NCI-H1694 treated with DMSO at 0.1 percent for 48 hours (cell line): ENCODE data around the gene TMEM91.
"Not testable (repeated sequence)": the region's sequence is repeated elsewhere in the genome, so short reads cannot be mapped to it uniquely, and the experiment has no call there.

ENCODE experiments used
- DNase-seq: peaks from one replicate; lab custom pipeline; 2025; lab: John Stamatoyannopoulos, UW

TMEM91 gene

GRCh38 chr19:41353466-41354342, 22.6 kb upstream of the TMEM91 start, which contains the start of gene TGFB1:
TSS of gene TGFB1 (minus strand) at chr19:41353922. CDS start at chr19:41353044, 878 bp downstream.
- peak; percentile 34 for DNase-seq

- DNase-seq, result no peak
These were observed 21.9 kb upstream of the TMEM91 start for GRCh38 chr19:41354343-41354953.

GRCh38 chr19:41355035-41355434, 21.3 kb upstream of the TMEM91 start:
- no peak for DNase-seq

GRCh38 chr19:41355802-41356201, 20.5 kb upstream of the TMEM91 start:
- DNase-seq, result no peak

GRCh38 chr19:41356984-41357739, 19.2 kb upstream of the TMEM91 start:
- no peak for DNase-seq

- no peak for DNase-seq
These were observed 18.6 kb upstream of the TMEM91 start for GRCh38 chr19:41357746-41358145.

- DNase-seq, result no peak
These were observed 16.6 kb upstream of the TMEM91 start for GRCh38 chr19:41359741-41360140.

GRCh38 chr19:41362143-41362847, 14.0 kb upstream of the TMEM91 start:
- no peak for DNase-seq

GRCh38 chr19:41363371-41363752, 13.0 kb upstream of the TMEM91 start:
- no peak for DNase-seq

GRCh38 chr19:41363753-41364523, 12.4 kb upstream of the TMEM91 start, which contains the start of gene B9D2:
TSS of gene B9D2 (minus strand) at chr19:41364149. CDS start at chr19:41363519, 630 bp downstream.
- DNase-seq, result peak; percentile 98

GRCh38 chr19:41364524-41365391, 11.6 kb upstream of the TMEM91 start:
- DNase-seq, result no peak

GRCh38 chr19:41366089-41366488, 10.2 kb upstream of the TMEM91 start:
- DNase-seq, result no peak

GRCh38 chr19:41367848-41368301, 8.5 kb upstream of the TMEM91 start:
- DNase-seq, result no peak

- DNase-seq, result no peak
These were observed 6.6 kb upstream of the TMEM91 start for GRCh38 chr19:41369769-41370168.

GRCh38 chr19:41371119-41371518, 5.2 kb upstream of the TMEM91 start:
- not testable (repeated sequence) for DNase-seq

GRCh38 chr19:41371541-41371940, 4.8 kb upstream of the TMEM91 start:
- DNase-seq, result no peak

GRCh38 chr19:41372501-41372900, 3.8 kb upstream of the TMEM91 start:
- DNase-seq, result no peak

GRCh38 chr19:41373993-41374392, 2.3 kb upstream of the TMEM91 start:
- peak; percentile 94 for DNase-seq

GRCh38 chr19:41376998-41377365, 649 bp downstream of the TMEM91 start:
- DNase-seq, result no peak
